ENCODE measurements around the gene ASCC3.

DNA sequence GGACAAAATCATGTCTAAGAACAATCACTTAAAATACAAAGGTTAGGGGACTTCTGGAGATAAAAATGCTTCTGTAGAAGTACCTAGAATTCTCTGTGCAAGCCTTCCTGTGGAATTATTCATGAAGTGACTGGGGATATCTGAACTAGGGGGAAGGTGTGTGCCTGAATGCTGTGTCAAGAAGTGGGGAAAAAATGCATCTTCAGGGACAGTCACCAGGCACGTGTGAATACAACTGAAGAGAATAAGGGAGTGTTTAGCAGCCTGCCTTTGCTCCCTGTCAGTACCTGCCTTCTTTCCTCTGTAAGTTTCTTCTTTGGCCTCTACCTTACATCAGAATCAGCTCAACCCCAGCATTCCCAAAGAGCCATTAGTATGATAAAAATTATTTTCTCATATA is 201.0 kb downstream of the ASCC3 start:
- TF ChIP-seq CTCF (IDR thresholded peaks at IDR 0.05) (no peak), ZFX (IDR thresholded peaks at IDR 0.05; ENCODE audit: borderline replicate concordance) (no peak)

Measured in 22Rv1 (cell line).